Activated CD8-positive, alpha-beta memory T cell treated with anti-CD3 and anti-CD28 coated beads for 36 hours (primary cell): ENCODE results near the gene POC1A. TPM values are rescaled to one million over a fixed set of nuclear protein-coding genes. Genes with fewer than 3 reads are reported as not detected.
"Not testable (repeated sequence)": the region's sequence is repeated elsewhere in the genome, so short reads cannot be mapped to it uniquely, and the experiment has no call there.

Experiments used
- CTCF ChIA-PET: fragments of 350-600 bp; sonication (Branson Sonifier 250); formaldehyde crosslinking; loops from one replicate; lab custom pipeline; 2021; ENCODE audit warnings: antibody characterized with exemption; lab: Charles Lee
- POLR2A ChIA-PET: fragments of 350-600 bp; sonication (Branson Sonifier 250); formaldehyde crosslinking; loops from one replicate; lab custom pipeline; 2021; ENCODE audit warnings: antibody characterized with exemption; lab: Charles Lee
- total RNA-seq, 2 experiments: library from RNA; stranded (reverse); gene quantifications; one replicate each; pipeline ENCODE4 v1.2.3, GENCODE V29; 2021

Gene POC1A
- total RNA-seq, 2 experiments from 2014 or later: 24.5 to 27.4 TPM

DNA sequence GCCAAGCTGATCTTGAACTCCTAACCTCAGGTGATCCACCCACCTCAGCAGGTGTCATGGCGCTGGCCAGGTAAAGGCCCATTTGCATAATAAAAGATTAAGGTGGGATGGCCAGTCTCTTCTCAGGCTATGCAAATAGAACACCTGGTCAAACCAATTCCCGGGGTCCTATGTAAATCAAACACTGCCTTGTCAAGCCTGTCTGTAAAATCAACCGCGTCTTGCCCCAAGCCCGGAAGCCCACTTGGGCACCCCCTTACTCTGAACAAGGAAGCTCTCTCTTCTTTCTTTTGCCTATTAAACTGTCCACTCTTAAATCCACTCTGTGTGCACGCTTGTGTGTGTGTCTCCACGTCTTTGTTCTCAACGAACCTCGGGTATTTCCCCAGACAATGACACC, 13.0 kb upstream of the POC1A start:
- ChIA-PET CTCF (no interaction called here), POLR2A (no interaction called here)

DNA sequence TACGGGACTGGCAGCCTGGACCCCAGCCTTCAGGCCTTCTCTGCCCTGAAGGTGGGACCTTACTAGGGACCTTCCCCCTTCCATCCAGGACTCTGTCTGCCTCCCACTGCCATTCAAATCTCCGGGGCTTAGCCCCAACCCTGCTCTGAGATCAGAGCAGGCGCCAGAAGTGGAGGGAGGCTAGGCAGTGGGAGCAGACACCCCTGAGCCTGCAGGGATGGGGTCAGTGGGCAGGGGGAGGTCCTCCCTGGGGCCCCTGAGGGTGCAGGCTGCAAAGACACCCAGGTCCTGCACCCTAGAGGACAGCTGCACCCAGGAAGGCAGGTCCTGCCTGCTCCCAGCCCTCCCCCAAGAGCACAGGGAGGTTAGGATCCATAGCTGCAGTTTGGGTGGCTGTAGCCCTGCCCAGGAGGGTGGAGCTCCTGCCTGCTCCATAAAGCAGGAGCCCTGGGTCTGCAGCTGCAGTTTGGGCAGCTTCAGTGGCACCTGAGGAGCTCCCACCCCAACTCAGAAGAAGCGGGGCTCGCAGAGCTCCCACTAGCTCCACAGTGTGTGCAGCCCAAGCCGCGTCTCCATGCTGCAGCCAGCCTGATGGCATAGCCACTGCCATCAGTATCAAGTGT, 8.1 kb upstream of the POC1A start:
- POLR2A ChIA-PET: no interaction called here

DNA sequence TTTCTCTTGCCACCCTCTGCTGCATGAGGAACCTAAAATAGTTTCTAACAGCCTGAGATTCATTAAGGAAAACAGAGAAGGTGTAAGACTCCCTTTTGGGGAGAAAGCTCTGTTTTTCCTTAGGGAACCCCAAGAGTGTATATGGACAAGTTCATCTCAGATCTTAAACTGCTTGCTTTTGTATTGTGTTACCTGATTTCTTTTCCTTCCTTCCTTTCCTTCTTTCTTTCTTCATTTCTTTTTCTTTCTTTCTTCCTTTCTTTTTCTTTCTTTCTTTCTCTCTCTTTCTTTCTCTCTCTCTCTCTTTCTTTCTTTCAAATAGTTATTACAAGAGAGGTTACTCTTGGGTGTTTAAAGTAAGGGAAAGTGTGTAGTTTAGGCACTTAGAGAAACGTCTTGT, 5.3 kb upstream of the POC1A start:
- ChIA-PET POLR2A (interaction anchor here (0.6 kb wide), 1 partner anchor 1068 kb away, joined by 8 read pairs; no protein-coding TSS in a partner anchor), CTCF (no interaction called here)

More for the DNA sequence above, 8.1 kb upstream of the POC1A start:
- CTCF ChIA-PET: interaction anchor here (1.5 kb wide), 1 partner anchor 24 kb away, joined by 3 read pairs; no protein-coding TSS in a partner anchor

DNA sequence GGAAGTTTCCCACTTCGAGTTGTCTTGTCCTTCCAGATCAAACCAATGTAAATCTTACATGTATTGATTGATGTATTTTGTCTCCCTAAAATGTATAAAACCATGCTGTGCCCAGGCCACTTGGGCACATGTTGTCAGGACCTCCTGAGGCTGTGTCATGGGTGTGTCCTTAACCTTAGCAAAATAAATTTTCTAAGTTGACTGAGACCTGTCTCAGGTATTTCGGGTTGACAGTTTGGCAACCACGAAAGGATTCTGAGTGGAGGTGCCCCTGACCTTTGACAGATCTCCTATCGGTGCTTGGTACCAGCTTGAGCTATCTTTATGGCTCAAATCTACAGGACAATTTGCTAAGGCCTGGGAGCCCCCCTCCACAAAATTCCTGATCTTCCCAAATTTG, 1.7 kb upstream of the POC1A start:
- ChIA-PET POLR2A (no interaction called here), CTCF (no interaction called here)

DNA sequence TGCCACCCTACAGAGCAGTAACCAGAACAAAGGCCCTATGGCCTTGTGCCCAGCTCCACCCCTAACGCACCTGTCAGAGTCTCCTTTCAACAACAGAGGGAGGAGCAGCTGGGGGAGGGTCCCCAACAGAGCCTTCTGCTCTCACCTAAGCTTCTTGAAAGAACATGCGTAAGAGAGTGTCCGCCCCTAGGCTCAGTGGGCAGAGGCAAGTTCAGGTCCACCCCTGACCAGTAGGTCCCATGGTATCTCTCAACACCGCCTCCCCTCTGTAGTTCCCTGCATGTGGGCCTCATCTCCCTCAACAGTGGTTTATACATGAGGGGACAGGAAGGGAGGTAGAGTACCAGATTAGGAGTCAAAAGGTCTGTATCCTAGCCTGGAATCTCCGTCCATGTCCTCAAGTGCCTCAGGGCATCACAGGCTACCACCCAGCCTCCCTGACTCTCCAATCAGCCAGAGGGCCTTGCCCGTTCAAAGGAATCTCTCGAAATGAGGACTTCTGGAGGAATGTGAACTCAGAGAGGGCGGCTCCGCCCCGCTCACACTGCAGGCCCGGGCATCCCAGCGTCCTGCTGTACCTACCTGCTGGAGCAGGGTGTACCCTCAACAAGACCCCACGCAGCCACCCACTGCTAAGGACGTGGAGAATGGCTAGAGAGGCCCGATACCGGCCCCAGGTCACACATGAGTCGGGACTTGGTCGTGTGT, 680 bp downstream of the POC1A start:
- ChIA-PET POLR2A (interaction anchor here (1.2 to 1.5 kb wide), 3 partner anchors 44 to 124 kb away, joined by 3 to 14 read pairs (median 4); partner anchors contain the start of genes ALAS1 and DUSP7), CTCF (interaction anchor here (0.6 to 1.0 kb wide), 3 partner anchors 9 to 258 kb away, joined by 3 to 5 read pairs (median 3); partner anchors contain the start of gene RPL29)

- CTCF ChIA-PET, POLR2A ChIA-PET: not testable (repeated sequence)
Observed at GRCh38 chr3:52151991-52152390, 2.2 kb downstream of the POC1A start.

DNA sequence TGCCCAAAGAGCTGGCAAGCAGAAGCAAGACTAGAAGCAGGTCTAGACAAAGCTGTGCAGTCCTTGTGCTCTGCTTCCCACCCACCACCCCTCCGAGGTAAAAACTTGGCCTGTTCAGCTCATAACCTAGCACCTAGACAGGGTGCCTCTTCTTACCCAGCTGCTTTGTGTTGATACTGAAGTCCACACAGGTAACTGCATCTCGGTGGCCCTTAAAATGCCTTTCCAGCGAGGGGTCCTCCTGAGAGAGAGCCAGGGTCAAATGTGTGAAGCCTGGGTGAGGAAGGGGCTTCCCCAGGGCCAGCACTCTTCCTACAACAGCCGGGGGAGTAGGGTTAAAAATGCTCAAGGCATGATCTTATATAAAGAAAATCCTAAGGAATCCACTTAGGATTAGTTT, 3.4 kb downstream of the POC1A start:
- POLR2A ChIA-PET: no interaction called here

GRCh38 chr3:52150357-52150756, 3.9 kb downstream of the POC1A start:
- CTCF ChIA-PET: interaction anchor here (1.2 to 1.7 kb wide), 3 partner anchors 97 to 155 kb away, joined by 4 to 6 read pairs (median 4); partner anchors contain the start of gene RPL29
- POLR2A ChIA-PET: no interaction called here

More for the DNA sequence above, 3.4 kb downstream of the POC1A start:
- CTCF ChIA-PET: interaction anchor here (1.4 to 1.7 kb wide), 2 partner anchors 98 to 149 kb away, joined by 4 to 6 read pairs; no protein-coding TSS in a partner anchor

GRCh38 chr3:52149726-52150125, 4.5 kb downstream of the POC1A start:
- POLR2A ChIA-PET: no interaction called here
- CTCF ChIA-PET: interaction anchor here (1.2 to 1.7 kb wide), 3 partner anchors 96 to 154 kb away, joined by 4 to 6 read pairs (median 4); partner anchors contain the start of gene RPL29

- CTCF ChIA-PET: interaction anchor here (0.6 to 1.3 kb wide), 2 partner anchors 26 to 207 kb away, joined by 3 to 4 read pairs; partner anchors contain the start of gene RRP9
- POLR2A ChIA-PET: interaction anchor here (0.5 kb wide), 1 partner anchor 22 kb away, joined by 3 read pairs; no protein-coding TSS in a partner anchor
Observed at GRCh38 chr3:52149021-52149420, 5.2 kb downstream of the POC1A start.

- CTCF ChIA-PET: interaction anchor here (0.6 to 5.0 kb wide), 3 partner anchors 17 to 206 kb away, joined by 4 to 41 read pairs (median 4); partner anchors contain the start of gene RRP9
- POLR2A ChIA-PET: no interaction called here
Observed at GRCh38 chr3:52147804-52148203, 6.4 kb downstream of the POC1A start.

DNA sequence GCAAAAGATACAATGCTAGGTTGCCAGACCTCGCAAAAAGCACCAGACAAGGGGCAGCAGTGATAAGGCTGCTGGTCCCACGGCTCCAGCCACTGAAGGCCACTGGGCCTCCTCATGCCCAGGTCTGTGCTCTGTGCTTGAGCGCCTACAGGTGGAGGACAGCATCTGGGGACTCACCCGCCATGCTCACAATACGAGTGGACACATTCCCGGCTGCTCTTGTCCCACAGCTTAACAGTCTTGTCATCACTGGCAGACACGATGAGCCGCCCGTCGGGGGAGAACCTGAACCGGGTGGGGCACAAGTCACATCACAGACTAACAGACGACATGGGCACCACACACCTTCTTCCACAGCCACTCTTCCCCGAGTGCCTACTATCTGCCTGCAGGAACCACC, 7.4 kb downstream of the POC1A start:
- POLR2A ChIA-PET: no interaction called here

GRCh38 chr3:52146189-52146588, 8.0 kb downstream of the POC1A start:
- POLR2A ChIA-PET: no interaction called here
- CTCF ChIA-PET: interaction anchor here (0.7 to 5.0 kb wide), 3 partner anchors 144 to 204 kb away, joined by 3 to 41 read pairs (median 3); no protein-coding TSS in a partner anchor

More for the DNA sequence above, 7.4 kb downstream of the POC1A start:
- CTCF ChIA-PET: interaction anchor here (0.7 to 5.0 kb wide), 2 partner anchors 144 to 204 kb away, joined by 3 to 41 read pairs; no protein-coding TSS in a partner anchor

- CTCF ChIA-PET: interaction anchor here (1.0 to 5.0 kb wide), 3 partner anchors 88 to 148 kb away, joined by 3 to 41 read pairs (median 4); no protein-coding TSS in a partner anchor
Observed at GRCh38 chr3:52145736-52146110, 8.5 kb downstream of the POC1A start.

DNA sequence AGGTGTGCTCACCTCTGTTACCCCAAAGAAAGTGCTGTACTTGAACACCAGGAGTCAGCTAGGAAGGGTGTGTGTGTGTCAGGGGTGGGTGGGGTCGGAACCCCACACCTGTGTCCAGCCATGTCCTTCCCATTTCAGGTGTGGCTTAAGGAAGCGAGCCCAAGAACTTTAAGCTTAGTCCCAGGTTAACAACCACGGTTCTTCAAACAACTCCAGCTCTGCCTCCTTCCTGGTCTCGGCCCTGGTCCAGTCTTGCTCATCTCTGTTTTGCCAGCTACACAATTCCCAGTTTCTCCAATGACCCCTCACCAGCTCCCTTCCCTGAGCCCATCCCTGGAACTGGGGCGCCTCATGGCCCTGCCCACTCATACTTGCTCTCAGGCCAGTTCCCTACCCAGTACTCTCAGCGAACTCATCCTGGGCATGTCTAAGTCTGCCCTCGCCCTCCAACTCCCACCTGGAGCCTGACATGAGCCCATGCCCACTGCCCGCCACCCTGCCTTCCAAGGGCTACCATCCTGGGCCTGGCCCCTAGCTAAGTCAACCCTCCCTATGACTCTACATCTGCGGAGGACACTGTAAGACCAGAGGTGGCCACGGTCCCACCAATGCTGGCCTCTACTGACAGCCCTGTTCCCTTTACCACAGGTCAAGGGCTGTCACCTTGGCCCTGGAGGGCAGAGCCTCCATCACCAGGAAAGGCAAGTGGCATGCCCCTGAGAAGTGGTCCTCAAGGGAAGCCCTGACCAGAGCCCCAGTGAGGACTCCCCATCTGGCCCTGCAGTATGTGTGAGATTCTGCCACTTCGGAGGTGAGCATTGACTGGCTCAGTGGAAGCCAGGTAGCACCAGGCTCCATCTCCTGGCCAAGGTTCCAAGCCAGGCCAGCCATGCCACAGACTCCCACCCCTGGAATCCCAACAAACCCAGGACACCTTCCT, 9.2 kb downstream of the POC1A start:
- ChIA-PET POLR2A (no interaction called here), CTCF (interaction anchor here (0.5 to 5.0 kb wide), 12 partner anchors 8 to 282 kb away, joined by 3 to 41 read pairs (median 3); partner anchors contain the start of gene RPL29)

More at GRCh38 chr3:52145736-52146110, 8.5 kb downstream of the POC1A start:
- POLR2A ChIA-PET: no interaction called here

DNA sequence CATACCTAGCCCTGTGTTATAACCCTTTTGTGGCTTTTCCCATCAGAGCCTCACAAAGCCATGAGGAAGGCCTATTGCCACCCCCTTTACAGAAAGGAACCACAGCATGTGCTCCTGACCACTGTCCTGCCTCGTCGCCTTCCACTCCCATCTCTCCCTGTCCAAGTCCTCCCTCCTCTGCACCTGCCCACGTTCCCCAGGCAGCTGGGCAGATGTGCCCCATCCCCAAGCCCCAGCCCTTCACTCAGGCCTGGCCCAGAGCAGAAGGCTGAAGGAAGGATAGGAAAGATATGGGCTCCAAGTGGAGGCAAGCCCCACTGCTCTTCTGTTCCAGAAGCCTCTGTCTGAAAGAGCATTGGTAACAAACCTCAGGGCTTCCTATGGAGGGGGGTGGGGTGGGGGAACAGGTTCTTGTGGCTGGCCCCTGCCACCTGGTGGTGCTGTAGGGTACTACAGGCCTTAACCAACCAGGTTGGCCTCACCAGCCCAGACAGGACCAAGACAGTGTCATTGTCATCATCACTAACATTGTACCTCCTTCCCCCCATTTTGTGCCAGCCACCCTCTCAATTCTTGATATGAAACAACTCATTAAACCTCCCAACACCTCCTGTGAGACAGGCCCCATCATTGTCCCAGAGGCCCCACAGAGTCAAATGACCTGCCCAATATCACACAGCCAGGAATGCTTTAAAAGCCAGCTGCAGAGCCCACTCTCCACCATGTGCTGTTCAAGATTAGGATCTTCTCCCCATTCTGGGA, 10.0 kb downstream of the POC1A start:
- POLR2A ChIA-PET: no interaction called here
- CTCF ChIA-PET: interaction anchor here (0.7 to 5.0 kb wide), 10 partner anchors 9 to 268 kb away, joined by 3 to 41 read pairs (median 3); partner anchors contain the start of gene RPL29

DNA sequence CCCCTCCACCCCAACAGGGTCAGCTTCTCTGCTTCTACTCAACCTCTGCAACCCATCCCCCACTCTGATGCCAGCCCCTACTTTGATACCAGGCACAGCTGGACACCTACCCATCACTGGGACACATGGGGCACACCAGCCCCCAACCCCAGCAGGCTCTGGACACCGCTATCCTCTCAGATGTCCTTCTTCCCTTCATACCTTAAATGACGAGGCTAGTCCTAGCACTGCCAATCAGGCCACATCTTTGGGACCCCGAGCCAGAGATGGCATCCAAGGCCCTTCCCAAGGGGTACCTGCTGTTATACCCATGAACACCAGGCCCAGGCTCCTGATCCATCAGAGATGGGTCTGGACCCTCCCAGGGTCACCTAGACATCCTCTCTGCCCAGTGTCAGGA, 10.6 kb downstream of the POC1A start:
- CTCF ChIA-PET: interaction anchor here (1.7 to 5.0 kb wide), 2 partner anchors 132 to 141 kb away, joined by 4 to 41 read pairs; no protein-coding TSS in a partner anchor

More for the DNA sequence above, 10.6 kb downstream of the POC1A start:
- POLR2A ChIA-PET: no interaction called here
